COLO668 (cell line): ENCODE results near the gene NCF4.

Experiments
- DNase-seq: peaks from one replicate; lab custom pipeline; 2025; ENCODE audit not compliant: unreplicated experiment; lab: John Stamatoyannopoulos, UW

Gene NCF4

GRCh38 chr22:36860821-36861659 lies at the start of gene NCF4:
Gene NCF4, plus strand, starts transcription at chr22:36861006. Its CDS starts 166 bp downstream, at chr22:36861172.
- DNase-seq = no peak

GRCh38 chr22:36811094-36811800 lies 49.6 kb upstream of the NCF4 start:
- no peak for DNase-seq

GRCh38 chr22:36814801-36815200 lies 46.0 kb upstream of the NCF4 start:
- no peak for DNase-seq

GRCh38 chr22:36815558-36816338 lies 45.1 kb upstream of the NCF4 start:
- DNase-seq = no peak

GRCh38 chr22:36816339-36816635 lies 44.5 kb upstream of the NCF4 start:
- DNase-seq = no peak

- DNase-seq = peak; percentile 55
Measured at GRCh38 chr22:36816636-36817524, 43.9 kb upstream of the NCF4 start, which contains the start of gene PVALB. Gene PVALB, minus strand, starts transcription at chr22:36817035. Its CDS starts 30 bp downstream, at chr22:36817005.

GRCh38 chr22:36817525-36817848 lies 43.3 kb upstream of the NCF4 start:
- no peak for DNase-seq

GRCh38 chr22:36818010-36818642 lies 42.7 kb upstream of the NCF4 start:
- DNase-seq = no peak

GRCh38 chr22:36819112-36819511 lies 41.7 kb upstream of the NCF4 start:
- DNase-seq = no peak

- no peak for DNase-seq
Measured at GRCh38 chr22:36822581-36822980, 38.2 kb upstream of the NCF4 start.

- no peak for DNase-seq
Measured at GRCh38 chr22:36823186-36823839, 37.5 kb upstream of the NCF4 start.

- no peak for DNase-seq
Measured at GRCh38 chr22:36824655-36825054, 36.2 kb upstream of the NCF4 start.

GRCh38 chr22:36826262-36826661 lies 34.5 kb upstream of the NCF4 start:
- DNase-seq = no peak

- DNase-seq = no peak
Measured at GRCh38 chr22:36828815-36829214, 32.0 kb upstream of the NCF4 start.

GRCh38 chr22:36829370-36830002 lies 31.3 kb upstream of the NCF4 start:
- no peak for DNase-seq

- no peak for DNase-seq
Measured at GRCh38 chr22:36830601-36831000, 30.2 kb upstream of the NCF4 start.

GRCh38 chr22:36831206-36831605 lies 29.6 kb upstream of the NCF4 start:
- DNase-seq = no peak

GRCh38 chr22:36831717-36832116 lies 29.1 kb upstream of the NCF4 start:
- no peak for DNase-seq

GRCh38 chr22:36833073-36833472 lies 27.7 kb upstream of the NCF4 start:
- no peak for DNase-seq
